Endothelial cell of umbilical vein (primary cell): ENCODE measurements around the gene ARHGAP10. TPM values are rescaled to one million over a fixed set of nuclear protein-coding genes. Genes with fewer than 3 reads are reported as not detected.

Experiments used
- BruUV-seq: library from RNA; stranded (reverse); fragments of 400-500 nt; replicated peaks from 2 replicates; lab custom pipeline; 2021; lab: Mats Ljungman, UMichigan
- CTCF ChIA-PET: fragments of 300-600, 350-600 bp; sonication (Branson Sonifier 250); formaldehyde crosslinking; loops from one replicate; lab custom pipeline; 2021; ENCODE audit warnings: antibody characterized with exemption, inconsistent platforms; lab: Charles Lee
- POLR2A ChIA-PET: fragments of 300-600, 350-600 bp; sonication (Branson Sonifier 250); formaldehyde crosslinking; loops from one replicate; lab custom pipeline; 2021; ENCODE audit warnings: antibody characterized with exemption, inconsistent platforms; lab: Charles Lee
- DNase-seq: peaks from one replicate; pipeline ENCODE4 v3.0.0-alpha.2; 2011; ENCODE audit warnings: low read depth, low spot score
- FAIRE-seq: peaks from 2 replicates; lab custom pipeline; 2011; peaks lifted over from hg19 to GRCh38; lab: Jason Lieb, UNC
- H2AFZ ChIP-seq: 2 replicates; pipeline ENCODE4 v1.6.0; 2012; ENCODE audit warnings: low read depth, low read length, control low read depth, inconsistent platforms
- H3K27ac ChIP-seq: 2 replicates; pipeline ENCODE4 v1.5.1; 2011; ENCODE audit warnings: low read depth, mild to moderate bottlenecking, control low read depth, low read length, moderate library complexity; ENCODE audit not compliant: insufficient read depth
- H3K27me3 ChIP-seq, 2 experiments: 2 replicates each; pipeline versions ENCODE4 v1.6.0 to v1.6.1; 2011; ENCODE audit warnings: low read length in 2 of 2, mixed read lengths in 1 of 2; ENCODE audit not compliant: control insufficient read depth in 2 of 2, insufficient read depth in 2 of 2
- H3K36me3 ChIP-seq, 2 experiments: 2 replicates in 1 of 2; 3 replicates in 1 of 2; pipeline ENCODE4 v1.5.1; 2011; ENCODE audit warnings: low read length in 2 of 2, mild to moderate bottlenecking in 1 of 2, moderate library complexity in 1 of 2; ENCODE audit not compliant: control insufficient read depth in 2 of 2, insufficient read depth in 2 of 2; ENCODE audit errors: extremely low read depth in 1 of 2
- H3K4me1 ChIP-seq: 3 replicates; pipeline ENCODE4 v1.5.1; 2011; ENCODE audit warnings: mild to moderate bottlenecking, low read length; ENCODE audit not compliant: control insufficient read depth, insufficient read depth; ENCODE audit errors: extremely low read depth
- H3K4me2 ChIP-seq: 2 replicates; pipeline ENCODE4 v1.6.1; 2011; ENCODE audit warnings: low read length, control low read depth, mixed read lengths; ENCODE audit not compliant: insufficient read depth
- H3K4me3 ChIP-seq, 3 experiments: fragments of 200-600 bp in 1 of 3; sonication (generic), shearing (Covaris generic) in 1 of 3; replicated peaks in 1 of 3; 2 replicates each; pipeline ENCODE4 v1.5.1; 2011 to 2016; ENCODE audit warnings: control low read depth in 3 of 3, low read length in 3 of 3, mild to moderate bottlenecking in 2 of 3, inconsistent platforms in 1 of 3, low read depth in 1 of 3, moderate library complexity in 1 of 3; ENCODE audit not compliant: insufficient read depth in 1 of 3
- H3K79me2 ChIP-seq: 2 replicates; pipeline ENCODE4 v1.6.0; 2012; ENCODE audit warnings: low read length, inconsistent platforms; ENCODE audit not compliant: control insufficient read depth, insufficient read depth
- H3K9ac ChIP-seq: replicated peaks from 2 replicates; pipeline ENCODE3; 2011; ENCODE audit warnings: low read length, control low read depth; ENCODE audit not compliant: insufficient read depth; ENCODE audit errors: extremely low read depth
- H3K9me1 ChIP-seq: replicated peaks from 3 replicates; pipeline ENCODE4 v1.6.0; 2011; ENCODE audit warnings: mild to moderate bottlenecking, low read length; ENCODE audit not compliant: control insufficient read depth, insufficient read depth; ENCODE audit errors: extremely low read depth
- H3K9me3 ChIP-seq: replicated peaks from 2 replicates; pipeline ENCODE4 v1.5.1; 2012; ENCODE audit warnings: low read length, inconsistent platforms; ENCODE audit not compliant: control insufficient read depth, insufficient read depth
- H4K20me1 ChIP-seq: replicated peaks from 2 replicates; pipeline ENCODE3; 2011; ENCODE audit warnings: mild to moderate bottlenecking, low read length; ENCODE audit not compliant: control insufficient read depth, insufficient read depth; ENCODE audit errors: extremely low read depth
- EZH2 ChIP-seq: IDR thresholded peaks from 2 replicates; pipeline ENCODE4 v1.6.1; 2012; ENCODE audit warnings: borderline replicate concordance, low read depth, mild to moderate bottlenecking, moderate library complexity, low read length, inconsistent platforms; ENCODE audit not compliant: severe bottlenecking
- FOS ChIP-seq: IDR thresholded peaks from 2 replicates; pipeline ENCODE4 v1.6.1; 2011; ENCODE audit warnings: mild to moderate bottlenecking, low read length, moderate library complexity, borderline replicate concordance; ENCODE audit not compliant: insufficient read depth
- GATA2 ChIP-seq: IDR thresholded peaks from 2 replicates; pipeline ENCODE4 v1.7.0; 2011; ENCODE audit warnings: low read depth, mild to moderate bottlenecking, moderate library complexity, mixed read lengths, low read length; ENCODE audit not compliant: insufficient read length, insufficient read depth
- JUN ChIP-seq: IDR thresholded peaks from 2 replicates; pipeline ENCODE4 v1.6.1; 2011; ENCODE audit warnings: borderline replicate concordance, low read depth; ENCODE audit not compliant: insufficient read length, insufficient read depth
- MYC ChIP-seq: IDR thresholded peaks from one replicate; pipeline ENCODE4 v1.6.1; 2011; ENCODE audit warnings: mild to moderate bottlenecking, low read depth, low read length
- POLR2A ChIP-seq: IDR thresholded peaks from 2 replicates; pipeline ENCODE4 v1.6.1; 2012; ENCODE audit warnings: low read depth, mild to moderate bottlenecking, control low read depth, low read length
- POLR2AphosphoS5 ChIP-seq: IDR thresholded peaks from 2 replicates; pipeline ENCODE4 v1.6.1; 2012; ENCODE audit warnings: low read depth, mild to moderate bottlenecking, control low read depth, low read length, moderate library complexity; ENCODE audit not compliant: insufficient read depth
- dilution Hi-C: fragments of 300-500 bp; cut with MboI; formaldehyde crosslinking; loops from one replicate; pipeline ENCODE4 v1.15.0; 2019; ENCODE audit warnings: low sequenced_read_pairs; ENCODE audit not compliant: extremely low pct_ligation_motif_present
- intact Hi-C: fragments of 100-400 bp; cut with micrococcal nuclease; formaldehyde crosslinking; loops from one replicate; pipeline ENCODE4 v1.10.0; 2022
- polyA plus RNA-seq, 4 experiments: library from polyadenylated mRNA; depleted of rRNA in 3 of 4; stranded (reverse) in 3 of 4; unstranded in 1 of 4; fragments of >200 nt; gene quantifications; 2 replicates each; pipeline versions ENCODE4 v1.2.1 to v1.2.3, GENCODE V29; 2011 to 2012; ENCODE audit warnings: missing spikeins in 1 of 4
- total RNA-seq: library from RNA; stranded (reverse); gene quantifications from 2 replicates; pipeline ENCODE4 v1.2.3, GENCODE V29; 2021
- TF ChIP-seq, protein P1 (sequence below): IDR thresholded peaks from 2 replicates; pipeline ENCODE4 v1.6.1; 2011; ENCODE audit not compliant: insufficient read depth, insufficient read length
- TF ChIP-seq, protein P2 (sequence below), 2 donors: IDR thresholded peaks; 1 replicate in 1 of 2; 2 replicates in 1 of 2; pipeline ENCODE4 v1.5.1; 2011; ENCODE audit warnings: low read length in 2 of 2, mild to moderate bottlenecking in 2 of 2, moderate library complexity in 2 of 2, control low read depth in 1 of 2, inconsistent platforms in 1 of 2, low read depth in 1 of 2; ENCODE audit not compliant: insufficient read depth in 1 of 2; ENCODE audit errors: extremely low read depth in 1 of 2

ARHGAP10 gene
- total and polyA plus RNA-seq, 2 donors (not counting 3 experiments of a cell fraction or from before 2014, with no cell fraction given) = 20.4 to 36.7 TPM

DNA sequence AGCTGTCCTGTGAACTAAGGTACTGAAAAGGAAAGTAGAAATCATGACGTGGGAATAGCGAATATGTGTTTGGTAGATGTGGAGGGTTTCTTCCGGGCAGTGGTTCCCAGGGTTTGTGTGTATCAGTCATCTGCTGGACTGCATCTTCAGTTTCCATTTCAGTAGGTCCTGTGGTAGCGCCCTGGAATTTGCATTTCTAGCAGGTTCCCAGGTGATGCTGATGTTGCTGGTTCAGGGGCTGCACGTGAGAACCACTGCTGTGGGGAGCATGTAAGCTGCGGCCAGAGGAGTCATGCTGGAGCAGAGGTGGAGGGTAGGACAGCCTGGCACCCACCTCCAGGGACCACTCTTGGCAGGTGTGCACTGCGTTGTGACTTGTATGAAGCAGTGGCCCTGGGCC is 47.1 kb downstream of the ARHGAP10 start:
- Histone ChIP-seq H3K9me1 (no peaks in the 10 kb centered on the region), H2AFZ (no peak overlapping the region), H3K9me3 (no peaks in the 10 kb centered on the region), H3K9ac (no peak overlapping the region), H3K27me3 (no peaks in the 10 kb centered on the region), H3K4me1 (peaks cover 34% of the 10 kb centered on the region), H3K4me2 (no peak overlapping the region), H3K36me3 (no peaks in the 10 kb centered on the region), H4K20me1 (no peaks in the 10 kb centered on the region), H3K27ac (no peak overlapping the region), H3K4me3 (no peak overlapping the region), H3K79me2 (peaks cover 35% of the 10 kb centered on the region)
- dilution Hi-C loops (no loop called here), intact Hi-C loops (loop anchor here (10.0 kb wide), 1 partner anchor 666 kb away; the partner anchor contains the start of gene NR3C2)
- FAIRE-seq (no peak), DNase-seq (no peak)
- POLR2A ChIA-PET = no interaction called here
- CTCF ChIA-PET = interaction anchor here (1.4 to 1.5 kb wide), 2 partner anchors 17 to 88 kb away, joined by 4 to 6 read pairs; no protein-coding TSS in a partner anchor
- no TSS peak for BruUV-seq
- no peak for TF ChIP-seq POLR2A
- TF ChIP-seq EZH2 = no peak
- TF ChIP-seq JUN = no peak

DNA sequence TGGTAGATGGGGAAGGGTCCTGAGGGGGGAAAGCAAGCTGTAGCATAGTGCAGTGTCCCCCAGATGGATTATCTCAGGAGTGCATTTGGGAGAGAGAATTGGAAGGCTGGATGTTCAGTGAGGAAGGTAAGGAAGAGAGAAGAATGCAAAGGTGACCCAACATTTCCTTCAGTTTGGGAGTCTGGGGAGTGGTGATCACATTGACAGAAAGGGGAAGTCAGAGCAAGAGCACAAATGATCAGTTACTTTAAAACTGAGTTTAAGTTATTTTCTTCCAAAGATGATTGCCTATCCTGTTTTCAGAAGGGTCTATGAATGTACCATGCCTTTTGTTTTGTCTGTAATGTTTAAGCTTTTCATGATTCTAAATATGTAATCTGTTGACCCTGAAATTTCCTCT is 47.6 kb downstream of the ARHGAP10 start:
- no peak for FAIRE-seq

More for the DNA sequence above, 47.6 kb downstream of the ARHGAP10 start:
- DNase-seq = no peak
- H3K9ac ChIP-seq = no peak overlapping the region
- H3K4me1 ChIP-seq = peaks cover 29% of the 10 kb centered on the region
- ChIA-PET CTCF (interaction anchor here (0.9 to 1.5 kb wide), 3 partner anchors 16 to 87 kb away, joined by 3 to 6 read pairs (median 4); no protein-coding TSS in a partner anchor), POLR2A (no interaction called here)
- H3K4me3 ChIP-seq = no peak overlapping the region
- no TSS peak for BruUV-seq
- H4K20me1 ChIP-seq = no peaks in the 10 kb centered on the region
- intact Hi-C loops = loop anchor here (10.0 kb wide), 1 partner anchor 665 kb away; the partner anchor contains the start of gene NR3C2
- no peaks in the 10 kb centered on the region for H3K9me1 ChIP-seq
- no peaks in the 10 kb centered on the region for H3K9me3 ChIP-seq
- H3K27ac ChIP-seq = no peak overlapping the region
- H3K27me3 ChIP-seq = no peaks in the 10 kb centered on the region
- no peaks in the 10 kb centered on the region for H3K36me3 ChIP-seq
- no peak for TF ChIP-seq POLR2A
- TF ChIP-seq POLR2AphosphoS5 = no peak
- TF ChIP-seq GATA2 = no peak
- TF ChIP-seq JUN = no peak
- TF ChIP-seq MYC = no peak
- TF ChIP-seq, protein P1, sequence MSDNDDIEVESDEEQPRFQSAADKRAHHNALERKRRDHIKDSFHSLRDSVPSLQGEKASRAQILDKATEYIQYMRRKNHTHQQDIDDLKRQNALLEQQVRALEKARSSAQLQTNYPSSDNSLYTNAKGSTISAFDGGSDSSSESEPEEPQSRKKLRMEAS = no peak
- TF ChIP-seq, protein P2, sequence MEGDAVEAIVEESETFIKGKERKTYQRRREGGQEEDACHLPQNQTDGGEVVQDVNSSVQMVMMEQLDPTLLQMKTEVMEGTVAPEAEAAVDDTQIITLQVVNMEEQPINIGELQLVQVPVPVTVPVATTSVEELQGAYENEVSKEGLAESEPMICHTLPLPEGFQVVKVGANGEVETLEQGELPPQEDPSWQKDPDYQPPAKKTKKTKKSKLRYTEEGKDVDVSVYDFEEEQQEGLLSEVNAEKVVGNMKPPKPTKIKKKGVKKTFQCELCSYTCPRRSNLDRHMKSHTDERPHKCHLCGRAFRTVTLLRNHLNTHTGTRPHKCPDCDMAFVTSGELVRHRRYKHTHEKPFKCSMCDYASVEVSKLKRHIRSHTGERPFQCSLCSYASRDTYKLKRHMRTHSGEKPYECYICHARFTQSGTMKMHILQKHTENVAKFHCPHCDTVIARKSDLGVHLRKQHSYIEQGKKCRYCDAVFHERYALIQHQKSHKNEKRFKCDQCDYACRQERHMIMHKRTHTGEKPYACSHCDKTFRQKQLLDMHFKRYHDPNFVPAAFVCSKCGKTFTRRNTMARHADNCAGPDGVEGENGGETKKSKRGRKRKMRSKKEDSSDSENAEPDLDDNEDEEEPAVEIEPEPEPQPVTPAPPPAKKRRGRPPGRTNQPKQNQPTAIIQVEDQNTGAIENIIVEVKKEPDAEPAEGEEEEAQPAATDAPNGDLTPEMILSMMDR (IDR thresholded peaks at IDR 0.05; ENCODE audit: extremely low read depth in 1 of 2, insufficient read depth in 1 of 2, low read depth in 1 of 2, low read length in 2 of 2) = no peak
- TF ChIP-seq EZH2 = no peak
- no peak for TF ChIP-seq FOS
- H2AFZ ChIP-seq = no peak overlapping the region
- peaks cover 31% of the 10 kb centered on the region for H3K79me2 ChIP-seq
- H3K4me2 ChIP-seq = no peak overlapping the region
- dilution Hi-C loops = no loop called here
